Mucosa of rectum (tissue), 2 donors: ENCODE results near the gene DEFB132.
"Not testable (repeated sequence)": the region's sequence is repeated elsewhere in the genome, so short reads cannot be mapped to it uniquely, and the experiment has no call there.

Source experiments
- H3K27ac ChIP-seq, 2 donors: one replicate each; pipeline ENCODE4 v1.7.0; 2013; ENCODE audit warnings: inconsistent platforms in 2 of 2, low read depth in 2 of 2, low read length in 2 of 2
- H3K27me3 ChIP-seq, 2 donors: one replicate each; pipeline ENCODE4 v1.7.0; 2013; ENCODE audit warnings: low read length in 2 of 2; ENCODE audit not compliant: control insufficient read depth in 2 of 2, insufficient read depth in 2 of 2
- H3K36me3 ChIP-seq, 2 donors: one replicate each; pipeline ENCODE4 v1.7.0; 2013; ENCODE audit warnings: low read length in 2 of 2; ENCODE audit not compliant: control insufficient read depth in 2 of 2, insufficient read depth in 2 of 2
- H3K4me1 ChIP-seq, 2 donors: one replicate each; pipeline ENCODE4 v1.7.0; 2013; ENCODE audit warnings: low read length in 2 of 2, mild to moderate bottlenecking in 1 of 2; ENCODE audit not compliant: control insufficient read depth in 2 of 2, insufficient read depth in 2 of 2
- H3K4me3 ChIP-seq, 2 donors: one replicate each; pipeline ENCODE4 v1.7.0; 2013; ENCODE audit warnings: low read length in 2 of 2
- H3K9ac ChIP-seq, 2 donors: one replicate each; pipeline ENCODE4 v1.7.0; 2013; ENCODE audit warnings: low read length in 2 of 2, low read depth in 1 of 2, mild to moderate bottlenecking in 1 of 2
- H3K9me3 ChIP-seq, 2 donors: one replicate each; pipeline ENCODE4 v1.7.0; 2013; ENCODE audit warnings: low read length in 2 of 2; ENCODE audit not compliant: control insufficient read depth in 2 of 2
- donor health status: healthy.
- donor health status: Normal muscosa, but diverticular disease.

Gene DEFB132

GRCh38 chr20:227439-228105 is 30.0 kb upstream of the DEFB132 start:
- Histone ChIP-seq H3K36me3 (no peaks in the 10 kb centered on the region), H3K4me3 (no peak overlapping the region), H3K27ac (no peak overlapping the region), H3K9me3 (no peaks in the 10 kb centered on the region), H3K4me1 (no peaks in the 10 kb centered on the region), H3K27me3 (no peaks in the 10 kb centered on the region), H3K9ac (no peak overlapping the region)

- H3K4me3 ChIP-seq: no peak overlapping the region
- H3K36me3 ChIP-seq: no peaks in the 10 kb centered on the region
- H3K9ac ChIP-seq: no peak overlapping the region
- no peak overlapping the region for H3K27ac ChIP-seq
- no peaks in the 10 kb centered on the region for H3K27me3 ChIP-seq
- no peaks in the 10 kb centered on the region for H3K4me1 ChIP-seq
- no peaks in the 10 kb centered on the region for H3K9me3 ChIP-seq
Observed at GRCh38 chr20:235891-236290, 21.6 kb upstream of the DEFB132 start.

- Histone ChIP-seq H3K4me1 (no peaks in the 10 kb centered on the region), H3K27ac (no peak overlapping the region), H3K36me3 (no peaks in the 10 kb centered on the region), H3K9me3 (no peaks in the 10 kb centered on the region), H3K4me3 (no peak overlapping the region), H3K27me3 (no peaks in the 10 kb centered on the region), H3K9ac (no peak overlapping the region)
Observed at GRCh38 chr20:237489-237888, 20.0 kb upstream of the DEFB132 start.

- H3K27ac ChIP-seq: no peak overlapping the region
- no peaks in the 10 kb centered on the region for H3K36me3 ChIP-seq
- peaks cover 0 to 2% of the 10 kb centered on the region in 2 donors for H3K27me3 ChIP-seq
- no peaks in the 10 kb centered on the region for H3K9me3 ChIP-seq
- H3K9ac ChIP-seq: no peak overlapping the region
- H3K4me1 ChIP-seq: no peaks in the 10 kb centered on the region
- H3K4me3 ChIP-seq: no peak overlapping the region
Observed at GRCh38 chr20:237929-238328, 19.6 kb upstream of the DEFB132 start.

- H3K9me3 ChIP-seq: no peaks in the 10 kb centered on the region
- peaks cover 0 to 3% of the 10 kb centered on the region in 2 donors for H3K27me3 ChIP-seq
- H3K4me3 ChIP-seq: no peak overlapping the region
Observed at GRCh38 chr20:242905-243304, 14.6 kb upstream of the DEFB132 start.

GRCh38 chr20:251354-251753 is 6.2 kb upstream of the DEFB132 start:
- no peak overlapping the region for H3K4me3 ChIP-seq
- H3K27ac ChIP-seq: no peak overlapping the region
- H3K27me3 ChIP-seq: no peaks in the 10 kb centered on the region
- H3K4me1 ChIP-seq: no peaks in the 10 kb centered on the region
- H3K9me3 ChIP-seq: no peaks in the 10 kb centered on the region
- H3K36me3 ChIP-seq: no peaks in the 10 kb centered on the region
- H3K9ac ChIP-seq: no peak overlapping the region

More at GRCh38 chr20:242905-243304, 14.6 kb upstream of the DEFB132 start:
- Histone ChIP-seq H3K4me1 (no peaks in the 10 kb centered on the region), H3K9ac (no peak overlapping the region), H3K36me3 (no peaks in the 10 kb centered on the region), H3K27ac (no peak overlapping the region)

GRCh38 chr20:252801-253200 is 4.7 kb upstream of the DEFB132 start:
- no peaks in the 10 kb centered on the region for H3K9me3 ChIP-seq
- no peak overlapping the region for H3K27ac ChIP-seq

GRCh38 chr20:253447-253846 is 4.1 kb upstream of the DEFB132 start:
- not testable (repeated sequence) for H3K9ac ChIP-seq, H3K9me3 ChIP-seq, H3K4me1 ChIP-seq, H3K27me3 ChIP-seq, H3K36me3 ChIP-seq, H3K27ac ChIP-seq, H3K4me3 ChIP-seq

More at GRCh38 chr20:252801-253200, 4.7 kb upstream of the DEFB132 start:
- H3K9ac ChIP-seq: no peak overlapping the region
- peaks cover 0 to 2% of the 10 kb centered on the region in 2 donors for H3K27me3 ChIP-seq
- no peak overlapping the region for H3K4me3 ChIP-seq
- no peaks in the 10 kb centered on the region for H3K4me1 ChIP-seq
- H3K36me3 ChIP-seq: no peaks in the 10 kb centered on the region

GRCh38 chr20:258269-258858 is 840 bp downstream of the DEFB132 start:
- H3K4me3 ChIP-seq: no peak overlapping the region
- no peaks in the 10 kb centered on the region for H3K4me1 ChIP-seq
- H3K27me3 ChIP-seq: peaks cover 0 to 7% of the 10 kb centered on the region in 2 donors
- H3K9me3 ChIP-seq: no peaks in the 10 kb centered on the region
- H3K36me3 ChIP-seq: no peaks in the 10 kb centered on the region
- H3K9ac ChIP-seq: no peak overlapping the region
- H3K27ac ChIP-seq: no peak overlapping the region

GRCh38 chr20:258963-259362 is 1.4 kb downstream of the DEFB132 start:
- Histone ChIP-seq H3K4me3 (no peak overlapping the region), H3K4me1 (no peaks in the 10 kb centered on the region), H3K9ac (no peak overlapping the region), H3K27me3 (peaks cover 2 to 7% of the 10 kb centered on the region in 2 donors), H3K9me3 (no peaks in the 10 kb centered on the region), H3K36me3 (no peaks in the 10 kb centered on the region), H3K27ac (no peak overlapping the region)
